GM08714 (cell line): ENCODE data around the gene CAMSAP2.

Experiments used
- H3K4me3 ChIP-seq: fragments of 200-500 bp; sonication (Bioruptor generic); 2 replicates; pipeline ENCODE4 v1.5.1; 2014; ENCODE audit warnings: mild to moderate bottlenecking, low read length, inconsistent platforms
- ZNF274 ChIP-seq: IDR thresholded peaks from 2 replicates; pipeline ENCODE4 v1.6.1; 2012; ENCODE audit warnings: mild to moderate bottlenecking, low read depth, low read length

Gene CAMSAP2

DNA sequence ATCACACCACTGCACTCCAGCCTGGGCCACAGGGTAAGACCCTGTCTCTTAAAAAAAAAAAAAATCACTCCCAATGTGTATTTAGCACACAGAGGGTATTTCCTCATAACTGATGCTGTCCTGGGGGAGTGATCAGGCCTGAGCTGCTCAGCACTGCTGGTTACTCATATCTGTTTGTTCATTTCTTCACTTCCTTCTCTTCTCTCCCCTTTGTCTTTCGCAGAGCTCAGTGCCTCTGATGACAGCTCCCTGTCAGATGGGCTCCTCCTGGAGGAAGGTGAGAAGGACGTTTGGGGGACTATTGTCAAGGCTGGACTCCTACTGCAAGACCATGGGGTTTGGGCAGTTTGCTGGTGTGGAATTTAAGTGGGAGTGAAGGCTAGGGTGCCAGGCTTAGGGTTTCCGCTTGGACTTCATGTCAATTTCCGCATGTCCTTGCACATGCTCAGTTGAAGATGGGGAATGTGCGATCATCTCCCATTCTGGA lies 169.0 kb downstream of the CAMSAP2 start:
- H3K4me3 ChIP-seq = no peak overlapping the region
- no peak for TF ChIP-seq ZNF274

DNA sequence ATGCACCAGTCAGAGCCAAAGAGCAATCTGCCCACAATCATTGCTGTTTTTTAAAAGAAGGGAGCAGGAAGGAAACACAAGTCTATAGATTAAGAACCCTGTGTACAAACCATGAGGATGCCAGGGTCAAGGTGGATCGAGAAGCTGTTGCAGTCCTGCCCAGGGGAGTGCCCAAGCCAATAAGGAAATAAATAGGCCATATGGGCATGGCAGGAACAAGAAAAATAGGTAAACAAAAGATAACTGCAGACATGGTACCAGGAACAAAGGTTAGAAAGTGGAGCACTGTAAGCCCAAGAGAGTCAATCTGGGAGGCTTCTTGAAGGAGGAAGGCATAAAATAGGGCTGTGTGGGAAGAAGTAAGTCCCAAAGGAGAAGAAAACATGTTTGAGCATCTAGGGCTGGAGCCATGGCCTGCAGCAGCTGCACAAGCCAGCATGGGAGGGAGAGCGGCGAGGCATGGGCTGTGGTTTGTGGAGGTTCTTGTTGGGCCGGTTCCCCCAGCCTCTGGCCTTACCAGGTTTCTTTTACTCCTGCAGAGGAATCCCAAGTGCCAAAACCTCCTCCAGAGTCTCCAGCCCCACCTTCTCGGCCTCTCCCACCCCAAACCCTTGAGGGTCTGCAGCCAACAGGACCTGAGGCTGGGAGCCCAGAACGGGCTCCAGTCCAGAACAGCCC lies 169.6 kb downstream of the CAMSAP2 start:
- no peak for TF ChIP-seq ZNF274
- no peak overlapping the region for H3K4me3 ChIP-seq

DNA sequence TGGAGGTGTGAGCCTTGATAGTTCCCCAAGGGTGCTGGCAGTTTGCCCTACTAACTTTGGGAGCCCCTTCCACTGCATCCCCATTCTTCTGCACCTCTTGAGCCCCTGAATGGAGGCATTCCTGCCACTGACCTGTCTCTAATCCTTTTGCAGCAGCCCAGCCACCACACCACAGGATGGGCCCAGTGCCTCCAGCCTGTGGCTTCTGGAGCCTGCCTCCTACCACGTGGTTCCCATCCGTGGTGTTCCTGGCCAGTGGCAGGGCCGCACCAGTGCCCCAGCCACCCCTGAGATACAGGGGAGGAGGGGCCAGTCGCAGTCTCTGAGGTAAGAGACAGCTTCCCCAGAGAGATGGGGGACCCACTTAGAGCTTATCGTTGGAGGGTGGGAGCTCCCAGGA lies 170.4 kb downstream of the CAMSAP2 start:
- TF ChIP-seq ZNF274 = no peak
- no peak overlapping the region for H3K4me3 ChIP-seq

DNA sequence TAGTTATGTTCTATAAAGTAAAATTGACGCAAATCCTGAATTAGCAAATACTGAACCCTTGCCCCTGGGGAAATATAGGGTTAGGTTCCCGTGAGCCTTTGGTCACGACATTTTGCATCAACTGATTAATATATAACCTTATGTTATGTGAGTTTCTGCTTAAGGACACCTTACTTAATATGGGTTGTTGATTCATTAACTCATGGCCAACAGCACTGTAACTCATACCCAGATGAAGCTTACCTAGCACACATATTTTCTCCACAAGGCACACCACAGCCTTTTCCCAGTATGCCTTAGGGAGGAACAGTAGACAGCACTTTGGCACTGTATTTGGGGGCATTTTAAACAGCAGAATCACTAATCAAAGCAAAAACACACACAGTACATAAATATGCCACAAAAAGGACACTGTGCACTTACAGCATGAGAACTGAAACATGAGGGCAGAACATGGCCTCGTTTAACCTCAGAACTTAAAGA lies 171.1 kb downstream of the CAMSAP2 start:
- no peak overlapping the region for H3K4me3 ChIP-seq
- no peak for TF ChIP-seq ZNF274
